HG03521 (cell line): ENCODE measurements around the gene SLC12A8.

Experiments used
- ATAC-seq: cut with Tn5 transposase; IDR thresholded peaks from one replicate; pipeline ENCODE4 v1.9.1; 2021; ENCODE audit warnings: mild to moderate bottlenecking, moderate library complexity; ENCODE audit not compliant: unreplicated experiment

Gene SLC12A8

GRCh38 chr3:125037498-125038150, 174.9 kb downstream of the SLC12A8 start:
- no peak for ATAC-seq

- ATAC-seq, result peak; percentile 59
Measured at GRCh38 chr3:125035217-125035616, 177.3 kb downstream of the SLC12A8 start.

- no peak for ATAC-seq
Measured at GRCh38 chr3:125033616-125034015, 178.9 kb downstream of the SLC12A8 start.

GRCh38 chr3:125033135-125033534, 179.4 kb downstream of the SLC12A8 start:
- ATAC-seq, result no peak

GRCh38 chr3:125032683-125033082, 179.9 kb downstream of the SLC12A8 start:
- no peak for ATAC-seq
